Kidney epithelial cell (primary cell): Measurements from ENCODE around the gene SPOCK3. TPM values are rescaled to one million over a fixed set of nuclear protein-coding genes. Genes with fewer than 3 reads are reported as not detected.

Experiments used
- DNase-seq: peaks from one replicate; pipeline ENCODE4 v3.0.0-alpha.2; 2010; ENCODE audit warnings: low read depth
- H3K27me3 ChIP-seq: 2 replicates; pipeline ENCODE4 v1.6.0; 2011; ENCODE audit warnings: low read length; ENCODE audit not compliant: control insufficient read depth, insufficient read depth
- H3K36me3 ChIP-seq: 2 replicates; pipeline ENCODE4 v1.5.1; 2011; ENCODE audit warnings: low read length; ENCODE audit not compliant: control insufficient read depth, insufficient read depth
- H3K4me3 ChIP-seq: 2 replicates; pipeline ENCODE4 v1.5.1; 2011; ENCODE audit warnings: low read depth, mild to moderate bottlenecking, control low read depth, low read length
- total RNA-seq: library from RNA; depleted of rRNA; stranded (reverse); fragments of >200 nt; gene quantifications from 2 replicates; pipeline ENCODE4 v1.2.3, GENCODE V29; 2015
- TF ChIP-seq, protein P1 (sequence below): IDR thresholded peaks from 2 replicates; pipeline ENCODE4 v1.5.1; 2011; ENCODE audit warnings: mild to moderate bottlenecking, moderate library complexity, low read length, control low read depth, inconsistent platforms; ENCODE audit not compliant: insufficient read depth, poor library complexity, severe bottlenecking

Gene SPOCK3
- total RNA-seq, 1 donor from 2014 or later, result 1.4 TPM

- Histone ChIP-seq H3K36me3 (no peaks in the 10 kb centered on the region), H3K27me3 (no peaks in the 10 kb centered on the region), H3K4me3 (no peak overlapping the region)
- TF ChIP-seq, protein P1, sequence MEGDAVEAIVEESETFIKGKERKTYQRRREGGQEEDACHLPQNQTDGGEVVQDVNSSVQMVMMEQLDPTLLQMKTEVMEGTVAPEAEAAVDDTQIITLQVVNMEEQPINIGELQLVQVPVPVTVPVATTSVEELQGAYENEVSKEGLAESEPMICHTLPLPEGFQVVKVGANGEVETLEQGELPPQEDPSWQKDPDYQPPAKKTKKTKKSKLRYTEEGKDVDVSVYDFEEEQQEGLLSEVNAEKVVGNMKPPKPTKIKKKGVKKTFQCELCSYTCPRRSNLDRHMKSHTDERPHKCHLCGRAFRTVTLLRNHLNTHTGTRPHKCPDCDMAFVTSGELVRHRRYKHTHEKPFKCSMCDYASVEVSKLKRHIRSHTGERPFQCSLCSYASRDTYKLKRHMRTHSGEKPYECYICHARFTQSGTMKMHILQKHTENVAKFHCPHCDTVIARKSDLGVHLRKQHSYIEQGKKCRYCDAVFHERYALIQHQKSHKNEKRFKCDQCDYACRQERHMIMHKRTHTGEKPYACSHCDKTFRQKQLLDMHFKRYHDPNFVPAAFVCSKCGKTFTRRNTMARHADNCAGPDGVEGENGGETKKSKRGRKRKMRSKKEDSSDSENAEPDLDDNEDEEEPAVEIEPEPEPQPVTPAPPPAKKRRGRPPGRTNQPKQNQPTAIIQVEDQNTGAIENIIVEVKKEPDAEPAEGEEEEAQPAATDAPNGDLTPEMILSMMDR, result no peak
- DNase-seq, result no peak
These were observed 202.6 kb downstream of the SPOCK3 start for GRCh38 chr4:167031534-167032156.

GRCh38 chr4:167028976-167029375, 205.3 kb downstream of the SPOCK3 start:
- H3K4me3 ChIP-seq, result no peak overlapping the region
- TF ChIP-seq, protein P1, result no peak
- H3K36me3 ChIP-seq, result no peaks in the 10 kb centered on the region
- H3K27me3 ChIP-seq, result no peaks in the 10 kb centered on the region
- no peak for DNase-seq

- H3K4me3 ChIP-seq, result no peak overlapping the region
- TF ChIP-seq, protein P1, result no peak
- H3K27me3 ChIP-seq, result no peaks in the 10 kb centered on the region
- no peaks in the 10 kb centered on the region for H3K36me3 ChIP-seq
- DNase-seq, result no peak
These were observed 208.6 kb downstream of the SPOCK3 start for GRCh38 chr4:167025670-167026069.

DNA sequence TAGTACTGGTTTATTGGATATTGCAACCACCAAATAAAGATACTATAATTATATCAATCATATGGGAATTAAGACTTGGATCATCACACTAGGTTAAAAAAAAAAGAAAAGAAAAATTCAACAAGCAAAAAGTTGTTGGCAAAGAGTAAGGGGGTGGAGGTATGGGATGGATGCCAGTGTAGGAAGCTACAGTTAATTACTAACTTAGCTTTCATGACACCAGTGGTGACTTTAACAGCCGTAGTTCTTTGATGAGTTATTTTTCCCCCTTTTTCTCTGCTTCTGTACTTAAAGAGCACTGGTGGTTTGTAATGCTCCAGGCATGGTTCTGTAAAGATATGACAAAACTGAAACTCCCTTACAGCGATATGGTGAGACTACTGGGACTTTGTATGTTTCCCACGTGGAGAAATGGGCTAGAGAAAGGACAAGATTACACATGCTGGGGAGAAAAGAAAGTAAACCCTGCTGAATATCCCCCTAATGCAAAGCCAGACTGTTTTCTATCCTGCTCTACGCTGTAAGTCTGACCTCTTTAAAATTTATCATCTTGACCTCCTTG, 210.8 kb downstream of the SPOCK3 start:
- Histone ChIP-seq H3K27me3 (no peaks in the 10 kb centered on the region), H3K36me3 (no peaks in the 10 kb centered on the region), H3K4me3 (no peak overlapping the region)
- TF ChIP-seq, protein P1, result no peak
- DNase-seq, result no peak

DNA sequence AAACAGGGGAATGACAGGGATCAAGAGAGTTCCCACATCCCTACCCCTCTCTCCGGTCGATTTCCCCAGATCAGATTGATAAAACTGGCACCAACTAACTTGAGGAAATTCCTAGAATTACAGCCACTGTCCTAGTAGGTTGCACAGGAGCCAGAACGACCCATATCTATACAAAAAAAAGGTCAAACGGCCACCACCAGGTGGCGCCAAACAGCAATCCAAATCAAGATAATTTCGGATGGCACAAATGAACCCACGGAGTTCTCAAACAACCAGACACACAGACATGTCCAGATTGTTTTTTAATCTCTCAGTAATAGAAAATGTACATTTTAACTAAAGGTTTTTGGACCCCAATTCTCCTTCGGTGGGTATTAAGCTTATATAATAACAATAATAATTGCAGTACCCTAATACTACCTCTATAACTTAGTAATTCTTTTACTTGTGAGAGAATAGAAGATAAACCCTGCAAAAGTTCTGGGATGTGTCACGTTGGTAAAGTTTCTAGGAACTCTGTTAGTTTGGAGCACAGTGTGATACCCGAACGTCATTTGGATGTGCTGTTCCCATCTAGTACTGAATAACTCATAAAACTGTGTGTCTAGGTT, 212.6 kb downstream of the SPOCK3 start:
- TF ChIP-seq, protein P1, result peak; percentile 72
- H3K36me3 ChIP-seq, result no peaks in the 10 kb centered on the region
- H3K4me3 ChIP-seq, result no peak overlapping the region
- peak; percentile 28 for DNase-seq
- H3K27me3 ChIP-seq, result no peaks in the 10 kb centered on the region
